K562 (cell line): Measurements from ENCODE around the gene FAM169A. TPM values are rescaled to one million over a fixed set of nuclear protein-coding genes. Genes with fewer than 3 reads are reported as not detected.

ENCODE experiments used
- ATAC-seq: fragments of 200-7000 bp; cut with Tn5 transposase; 3 replicates; pipeline ENCODE4 v1.9.1; 2020; ENCODE audit warnings: moderate library complexity
- BruUV-seq: library from RNA; stranded (reverse); fragments of 400-500 nt; replicated peaks from 2 replicates; lab custom pipeline; 2021; lab: Mats Ljungman, UMichigan
- CTCF ChIA-PET: fragments of 300-600 bp; formaldehyde crosslinking; extraction: SDS; loops from one replicate; lab custom pipeline; 2021; ENCODE audit warnings: low intra/inter-chr PET ratio; lab: Yijun Ruan, JAX
- POLR2A ChIA-PET: fragments of 300-600, 350-650 bp; sonication (Branson Sonifier 250); formaldehyde crosslinking; extraction: SDS; loops from one replicate; lab custom pipeline; 2021; ENCODE audit warnings: antibody characterized with exemption, inconsistent platforms; lab: Yijun Ruan, JAX
- DNase-seq, 4 experiments: peaks; one replicate each; pipeline versions ENCODE4 v3.0.0 to v3.0.0-alpha.2; 2011 to 2018; ENCODE audit warnings: low spot score in 3 of 4, mixed read lengths in 3 of 4; ENCODE audit errors: extremely low read depth in 1 of 4
- FAIRE-seq: peaks from 2 replicates; lab custom pipeline; 2011; peaks lifted over from hg19 to GRCh38; lab: Jason Lieb, UNC
- H2AFZ ChIP-seq: 2 replicates; pipeline ENCODE4 v1.6.0; 2011; ENCODE audit warnings: low read depth, low read length, control low read depth, inconsistent platforms
- H3K27ac ChIP-seq: fragments of 200-600 bp; 3 replicates; pipeline ENCODE4 v1.8.0; 2011; ENCODE audit warnings: low read depth, mild to moderate bottlenecking, control low read depth, inconsistent platforms, low read length, moderate library complexity, mixed read lengths; ENCODE audit errors: extremely low read depth
- H3K27me3 ChIP-seq, 2 experiments: fragments of 300-600 bp in 1 of 2; 2 replicates in 1 of 2; 3 replicates in 1 of 2; pipeline versions ENCODE4 v1.6.0 to v1.8.0; 2011; ENCODE audit warnings: inconsistent platforms in 2 of 2, low read length in 2 of 2, mild to moderate bottlenecking in 1 of 2, mixed read lengths in 1 of 2, moderate library complexity in 1 of 2; ENCODE audit not compliant: control insufficient read depth in 2 of 2, insufficient read depth in 2 of 2
- H3K36me3 ChIP-seq: fragments of 300-600 bp; 3 replicates; pipeline ENCODE4 v1.8.0; 2011; ENCODE audit warnings: mild to moderate bottlenecking, low read length, inconsistent platforms; ENCODE audit not compliant: control insufficient read depth, insufficient read depth
- H3K4me1 ChIP-seq, 2 experiments: fragments of 200-600 bp in 1 of 2; replicated peaks in 1 of 2; 2 replicates in 1 of 2; 3 replicates in 1 of 2; pipeline versions ENCODE4 v1.5.1 to v1.8.0; 2011; ENCODE audit warnings: inconsistent platforms in 2 of 2, low read length in 2 of 2, mild to moderate bottlenecking in 1 of 2, mixed read lengths in 1 of 2, moderate library complexity in 1 of 2; ENCODE audit not compliant: control insufficient read depth in 2 of 2, insufficient read depth in 2 of 2
- H3K4me2 ChIP-seq: 2 replicates; pipeline ENCODE4 v1.6.1; 2011; ENCODE audit warnings: low read length, control low read depth, inconsistent platforms, mixed read lengths; ENCODE audit not compliant: insufficient read depth
- H3K4me3 ChIP-seq: fragments of 200-600 bp; sonication (generic), shearing (Covaris generic); 2 replicates; pipeline ENCODE4 v1.5.1; 2016; ENCODE audit warnings: control low read depth, inconsistent platforms
- H3K79me2 ChIP-seq: fragments of 200-600 bp; 3 replicates; pipeline ENCODE4 v1.8.0; 2011; ENCODE audit warnings: low read length, inconsistent platforms; ENCODE audit not compliant: control insufficient read depth, insufficient read depth
- H3K9ac ChIP-seq, 2 experiments: 2 replicates each; pipeline versions ENCODE4 v1.6.0 to v1.6.1; 2011; ENCODE audit warnings: low read depth in 2 of 2, low read length in 2 of 2, control low read depth in 1 of 2, inconsistent platforms in 1 of 2, mild to moderate bottlenecking in 1 of 2, mixed read lengths in 1 of 2; ENCODE audit not compliant: insufficient read depth in 1 of 2
- H3K9me1 ChIP-seq: one replicate; pipeline ENCODE4 v1.6.0; 2011; ENCODE audit warnings: inconsistent platforms, mild to moderate bottlenecking, low read length, moderate library complexity; ENCODE audit not compliant: control insufficient read depth, insufficient read depth
- H3K9me3 ChIP-seq: replicated peaks from 2 replicates; pipeline ENCODE4 v1.5.1; 2011; ENCODE audit warnings: low read depth, low read length, inconsistent platforms; ENCODE audit not compliant: control insufficient read depth, insufficient read depth
- H4K20me1 ChIP-seq: replicated peaks from 2 replicates; pipeline ENCODE4 v1.6.1; 2011; ENCODE audit warnings: low read length, inconsistent platforms, mixed read lengths; ENCODE audit not compliant: control insufficient read depth, insufficient read depth
- DDX20 ChIP-seq: fragments of 450-650 bp; IDR thresholded peaks from 2 replicates; pipeline ENCODE4 v1.6.1; 2016; ENCODE audit warnings: missing genetic modification characterization, low read depth, mild to moderate bottlenecking, missing compliant biosample characterization, moderate library complexity
- ETS2 ChIP-seq: IDR thresholded peaks from 2 replicates; pipeline ENCODE4 v1.6.1; 2016; ENCODE audit warnings: borderline replicate concordance, missing genetic modification characterization, mild to moderate bottlenecking, moderate library complexity, missing compliant biosample characterization; ENCODE audit not compliant: poor library complexity, severe bottlenecking
- FOXM1 ChIP-seq, 2 experiments: fragments of 450-650 bp in 1 of 2; sonication (generic) in 1 of 2; formaldehyde crosslinking in 1 of 2; IDR thresholded peaks; 2 replicates each; pipeline versions ENCODE4 v1.6.1 to v1.9.0; 2017 to 2022; ENCODE audit warnings: low read depth in 2 of 2, mild to moderate bottlenecking in 2 of 2, missing genetic modification reagents in 1 of 2, moderate library complexity in 1 of 2
- HNRNPK ChIP-seq: fragments of 200-400 bp; formaldehyde crosslinking; IDR thresholded peaks from one replicate; pipeline ENCODE4 v1.6.1; 2018; ENCODE audit warnings: mild to moderate bottlenecking, low read depth, low read length; ENCODE audit not compliant: poor library complexity, severe bottlenecking
- NCOA4 ChIP-seq: fragments of 450-650 bp; IDR thresholded peaks from 2 replicates; pipeline ENCODE4 v1.6.1; 2018; ENCODE audit warnings: mild to moderate bottlenecking; ENCODE audit not compliant: partially characterized antibody
- RBM39 ChIP-seq: fragments of 200-400 bp; formaldehyde crosslinking; optimal IDR thresholded peaks from 2 replicates; pipeline ENCODE3; 2018; ENCODE audit warnings: low read depth, low read length
- SIN3A ChIP-seq, 2 experiments: fragments of 150-350 bp in 1 of 2; IDR thresholded peaks; 2 replicates each; pipeline ENCODE4 v1.6.1; 2011 to 2016; ENCODE audit warnings: borderline replicate concordance in 2 of 2, low read depth in 2 of 2, low read length in 2 of 2, mild to moderate bottlenecking in 2 of 2, moderate library complexity in 2 of 2; ENCODE audit not compliant: control insufficient read depth in 1 of 2
- XRCC4 ChIP-seq: IDR thresholded peaks from one replicate; pipeline ENCODE4 v1.6.1; 2011; ENCODE audit not compliant: insufficient read depth, insufficient read length; ENCODE audit errors: extremely low read depth
- ZBTB49 ChIP-seq: sonication (generic); formaldehyde crosslinking; IDR thresholded peaks from 2 replicates; pipeline ENCODE4 v1.8.0; 2022; ENCODE audit warnings: missing genetic modification reagents, mild to moderate bottlenecking, borderline replicate concordance
- WGBS: fragments of 100-300 bp; shearing (Covaris generic); methylation state at CpG from one replicate; pipeline ENCODE4 v1.1.6; 2016; ENCODE audit warnings: low coverage, mixed read lengths; ENCODE audit not compliant: insufficient coverage; ENCODE audit errors: missing lambda C conversion rate; 5-methylcytosine and 5-hydroxymethylcytosine counted together
- in situ Hi-C: fragments of 300-500 bp; cut with MboI; formaldehyde crosslinking; loops from 4 replicates; pipeline ENCODE4 v1.15.0; 2018; ENCODE audit warnings: inconsistent platforms, mixed read lengths
- intact Hi-C: fragments of 100-400 bp; cut with micrococcal nuclease; formaldehyde crosslinking; loops from 2 replicates; pipeline ENCODE4 v1.14.2; 2022
- polyA plus RNA-seq, 8 experiments: library from polyadenylated mRNA; depleted of rRNA in 4 of 8; stranded (reverse) in 5 of 8; unstranded in 3 of 8; fragments of >200 nt; fragmentation: Nextera tagmentation in 2 of 8; fragmentation: Illumina TruSeq in 1 of 8; extraction: Ambion mirVana in 2 of 8; extraction: Trizol in 1 of 8; gene quantifications; 2 replicates each; pipeline versions ENCODE4 v1.2.1 to v1.2.3, GENCODE V29; 2011 to 2014; ENCODE audit warnings: inconsistent platforms in 1 of 8, missing spikeins in 1 of 8
- total RNA-seq, 7 experiments: library from RNA; depleted of rRNA in 6 of 7; stranded (reverse); fragments of >200 nt in 6 of 7; fragmentation: Illumina TruSeq in 2 of 7; extraction: Trizol in 2 of 7; gene quantifications; 2 replicates each; pipeline versions ENCODE4 v1.2.1 to v1.2.3, GENCODE V29; 2011 to 2021; ENCODE audit warnings: low replicate concordance in 1 of 7
- TF ChIP-seq, protein P1 (sequence below): fragments of 200-800 bp; sonication (Bioruptor generic); IDR thresholded peaks from 2 replicates; pipeline ENCODE4 v1.6.1; 2017; ENCODE audit warnings: missing genetic modification characterization, missing compliant biosample characterization

Gene FAM169A
- total and polyA plus RNA-seq, 9 of the 15 experiments (the other 6 are each of a cell fraction or from before 2014, with no cell fraction given), result 0.01 to 0.04 TPM; not detected in 7

DNA sequence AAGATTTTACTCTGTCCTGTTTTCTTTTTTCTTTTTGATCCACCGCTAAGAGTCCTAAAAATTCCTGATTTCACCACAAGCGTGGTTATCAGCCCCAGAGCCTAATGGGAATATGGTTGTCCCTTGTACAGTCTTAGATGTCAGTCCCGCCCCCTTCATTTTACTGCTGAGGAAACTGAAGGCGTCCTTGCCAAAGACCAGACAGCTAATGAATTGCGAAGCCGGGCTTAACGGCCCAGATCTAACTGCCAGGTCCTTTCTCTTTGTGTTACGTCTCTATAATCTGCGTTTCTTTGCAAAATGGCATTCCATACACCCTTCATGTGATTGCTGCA is 98.6 kb downstream of the FAM169A start:
- Histone ChIP-seq H3K27ac (peak overlapping the region; percentile 83), H2AFZ (peak overlapping the region; percentile 98), H3K36me3 (peaks cover 64% of the 10 kb centered on the region), H3K4me1 (peaks cover 8 to 12% of the 10 kb centered on the region in 2 experiments; a peak in 4 of 5 replicates), H4K20me1 (peaks cover 6% of the 10 kb centered on the region; the same call in 1 of the 2 replicates), H3K9me1 (no peaks in the 10 kb centered on the region), H3K9ac (peak overlapping the region; percentile 85 to 98), H3K27me3 (no peaks in the 10 kb centered on the region), H3K79me2 (peaks cover 55% of the 10 kb centered on the region), H3K4me2 (peak overlapping the region; percentile 93), H3K4me3 (peak overlapping the region; percentile 87), H3K9me3 (no peaks in the 10 kb centered on the region)
- DNase-seq (peak in 3 of 4 experiments; percentile 31 to 48 (median 36)), FAIRE-seq (no peak), ATAC-seq (peak; percentile 70)
- ChIA-PET CTCF (interaction anchor here (1.9 kb wide), 1 partner anchor 152 kb away, joined by 6 read pairs; no protein-coding TSS in a partner anchor), POLR2A (interaction anchor here (1.5 kb wide), 1 partner anchor 12 kb away, joined by 5 read pairs; no protein-coding TSS in a partner anchor)
- TF ChIP-seq, protein P1, sequence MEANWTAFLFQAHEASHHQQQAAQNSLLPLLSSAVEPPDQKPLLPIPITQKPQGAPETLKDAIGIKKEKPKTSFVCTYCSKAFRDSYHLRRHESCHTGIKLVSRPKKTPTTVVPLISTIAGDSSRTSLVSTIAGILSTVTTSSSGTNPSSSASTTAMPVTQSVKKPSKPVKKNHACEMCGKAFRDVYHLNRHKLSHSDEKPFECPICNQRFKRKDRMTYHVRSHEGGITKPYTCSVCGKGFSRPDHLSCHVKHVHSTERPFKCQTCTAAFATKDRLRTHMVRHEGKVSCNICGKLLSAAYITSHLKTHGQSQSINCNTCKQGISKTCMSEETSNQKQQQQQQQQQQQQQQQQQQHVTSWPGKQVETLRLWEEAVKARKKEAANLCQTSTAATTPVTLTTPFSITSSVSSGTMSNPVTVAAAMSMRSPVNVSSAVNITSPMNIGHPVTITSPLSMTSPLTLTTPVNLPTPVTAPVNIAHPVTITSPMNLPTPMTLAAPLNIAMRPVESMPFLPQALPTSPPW (CRISPR knock-in tag), result peak; percentile 7; the same call in 1 of the 2 replicates
- TF ChIP-seq NCOA4 (no peak), HNRNPK (no peak), ZBTB49 (CRISPR knock-in tag) (no peak), RBM39 (no peak), ETS2 (no peak), DDX20 (tag) (no peak), FOXM1 (IDR thresholded peaks at IDR 0.05; ENCODE audit: low read depth) (no peak), FOXM1 (CRISPR knock-in tag; IDR thresholded peaks at IDR 0.05; ENCODE audit: low read depth) (0 out of 2 replicates have a peak, but pooled peaks have one; percentile 33), XRCC4 (no peak), SIN3A (IDR thresholded peaks at IDR 0.05; ENCODE audit: borderline replicate concordance in 2 of 2, control insufficient read depth in 1 of 2, low read depth in 2 of 2, low read length in 2 of 2) (peak in 1 of 2 experiments; percentile 64; a peak in 1 of 4 replicates)
- BruUV-seq, result TSS peak; percentile 68
- in situ Hi-C loops (no loop called here), intact Hi-C loops (loop anchor here (5.0 kb wide), 1 partner anchor 150 kb away; no protein-coding TSS in a partner anchor)
- 0% methylated on average over 8 of the region's 9 CpGs for WGBS
